Activated gamma-delta T cell (primary cell): ENCODE measurements around the gene CSNK1G3.

Source experiments
- DNase-seq: peaks from one replicate; lab custom pipeline; 2025; lab: John Stamatoyannopoulos, UW

CSNK1G3 gene

DNA sequence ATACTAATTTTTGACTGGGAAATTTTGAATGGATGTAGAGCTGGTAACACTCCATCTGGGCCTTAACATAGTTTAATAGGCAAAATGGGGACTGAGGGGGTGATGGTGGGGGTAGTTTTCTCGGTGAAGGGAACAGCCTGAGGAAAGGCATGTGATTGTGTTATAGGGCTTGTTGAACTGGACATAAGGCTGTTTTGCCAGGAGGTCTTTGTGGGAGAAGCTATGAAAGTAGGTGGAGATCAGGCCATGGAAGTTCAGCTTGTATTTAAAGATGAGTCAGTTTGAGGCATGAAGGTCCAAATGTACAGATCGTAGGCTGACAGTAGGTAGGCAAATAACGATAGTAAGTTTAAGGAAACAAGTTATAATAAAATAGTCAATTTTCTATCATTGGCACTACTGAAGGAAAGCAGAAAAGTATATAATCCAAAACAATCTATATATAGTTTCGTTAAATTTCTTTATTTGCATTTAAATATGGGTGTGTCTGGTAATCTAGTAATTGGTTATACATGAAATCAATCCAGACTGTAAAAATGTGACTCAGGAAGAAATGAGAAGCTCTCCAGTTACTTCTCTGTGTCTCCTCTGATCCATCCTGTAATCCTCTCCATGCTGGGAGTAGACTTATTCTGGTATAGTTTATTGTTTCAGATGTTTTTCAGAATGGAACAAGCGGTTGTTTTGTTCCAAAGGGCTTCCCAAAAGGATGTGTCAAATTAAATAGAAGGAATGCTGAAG, 2.8 kb downstream of the CSNK1G3 start:
- DNase-seq: no peak

DNA sequence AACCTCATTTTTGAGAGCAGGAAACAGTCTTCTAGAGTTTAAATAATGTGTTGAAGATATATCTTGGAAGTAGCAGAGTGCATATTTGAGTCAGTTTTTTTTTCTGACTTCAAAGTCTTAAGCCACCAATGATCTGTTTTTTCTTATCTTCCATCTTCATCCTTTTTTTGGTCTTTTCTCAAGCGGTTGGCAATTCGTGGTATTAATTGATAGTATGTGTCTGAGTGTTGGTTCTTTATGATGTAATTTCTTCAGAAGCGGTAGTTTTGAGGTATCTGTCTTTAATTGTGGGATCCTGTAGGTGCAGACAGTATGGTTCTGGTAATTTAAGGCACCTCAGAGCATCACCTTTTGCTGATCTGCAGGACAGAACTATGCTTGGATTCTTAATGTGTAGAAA, 3.9 kb downstream of the CSNK1G3 start:
- no peak for DNase-seq

DNA sequence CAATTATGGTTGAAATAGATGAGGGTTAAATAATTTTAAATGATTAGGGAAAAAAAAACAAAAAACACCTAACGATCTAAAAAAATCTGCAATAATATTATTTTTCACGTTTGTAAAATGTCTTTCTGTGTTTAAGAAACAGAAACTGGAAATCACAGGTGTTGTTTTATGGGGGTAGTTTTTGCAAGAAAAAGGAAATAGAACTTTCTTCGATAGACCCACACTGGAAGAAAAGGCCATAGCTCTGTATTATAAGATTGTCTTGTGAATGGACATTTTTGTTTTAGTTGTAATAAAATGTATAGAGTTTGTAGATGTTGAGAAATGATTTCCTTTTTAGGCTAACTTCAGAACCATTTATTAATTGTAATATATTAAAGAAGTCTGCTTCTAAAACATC, 5.5 kb downstream of the CSNK1G3 start:
- DNase-seq: no peak

DNA sequence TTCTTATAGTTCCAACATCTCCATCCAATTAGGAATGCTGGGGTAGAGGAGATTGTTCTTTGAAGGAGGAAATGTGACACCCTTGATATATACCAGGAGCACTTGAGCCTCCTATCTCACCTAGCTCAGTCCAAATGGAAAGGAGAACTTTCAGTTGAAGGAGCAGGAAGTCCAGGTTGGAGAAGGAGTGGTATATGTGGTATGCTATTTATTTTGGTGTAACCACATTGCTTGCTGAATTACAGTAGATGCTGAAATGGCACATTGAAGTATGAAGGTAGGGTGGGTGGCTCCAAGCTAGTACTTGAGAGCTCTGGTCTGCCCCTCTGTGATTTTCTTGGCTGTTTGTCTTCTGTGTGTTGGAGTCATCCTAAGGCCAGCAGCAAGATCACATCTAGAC, 6.1 kb downstream of the CSNK1G3 start:
- DNase-seq: no peak

DNA sequence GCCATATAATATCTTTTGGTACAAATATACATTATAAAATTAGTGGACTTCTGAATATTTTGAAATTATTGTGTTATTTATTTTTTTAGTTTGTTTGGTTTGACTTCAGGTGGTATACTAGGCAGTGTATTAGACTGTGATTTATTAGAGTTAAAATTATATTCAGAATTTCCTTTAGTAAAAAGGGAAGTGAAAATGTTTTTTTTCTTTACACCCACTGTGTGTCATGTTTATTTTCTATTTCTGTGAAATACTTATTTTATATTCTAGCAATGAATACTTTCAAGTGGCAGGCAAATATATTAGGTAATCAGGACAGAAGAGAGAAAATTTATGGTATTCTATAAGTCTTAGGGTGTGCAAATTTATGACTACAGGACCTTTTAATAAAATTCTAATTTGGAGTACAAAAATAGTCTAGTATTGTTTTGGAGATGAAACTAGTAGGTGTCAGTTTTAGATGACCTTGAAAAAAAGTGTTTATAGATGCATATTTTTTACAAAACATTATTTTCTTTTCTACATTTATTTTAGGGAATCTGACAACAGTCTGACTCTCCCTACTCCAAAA, 8.8 kb downstream of the CSNK1G3 start:
- no peak for DNase-seq

DNA sequence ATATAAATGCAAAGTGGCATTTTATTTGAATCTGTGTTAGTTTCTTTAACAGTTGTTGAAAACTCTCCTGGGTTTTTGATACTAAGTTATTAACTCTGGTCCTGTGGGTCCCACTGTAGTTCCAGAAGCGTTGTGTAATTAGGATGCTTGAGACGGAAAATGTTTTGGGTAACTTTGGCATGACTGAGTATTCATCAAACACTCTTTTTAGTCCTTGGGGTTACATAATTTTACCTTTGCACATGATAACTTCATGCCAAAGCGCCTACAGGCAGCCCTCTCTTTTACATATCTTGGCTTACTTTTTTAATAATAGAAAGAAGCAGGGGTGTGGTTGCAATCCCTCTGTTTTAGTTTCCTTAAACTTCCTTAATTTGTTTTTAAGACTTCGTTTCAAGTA, 12.2 kb downstream of the CSNK1G3 start:
- DNase-seq: no peak

DNA sequence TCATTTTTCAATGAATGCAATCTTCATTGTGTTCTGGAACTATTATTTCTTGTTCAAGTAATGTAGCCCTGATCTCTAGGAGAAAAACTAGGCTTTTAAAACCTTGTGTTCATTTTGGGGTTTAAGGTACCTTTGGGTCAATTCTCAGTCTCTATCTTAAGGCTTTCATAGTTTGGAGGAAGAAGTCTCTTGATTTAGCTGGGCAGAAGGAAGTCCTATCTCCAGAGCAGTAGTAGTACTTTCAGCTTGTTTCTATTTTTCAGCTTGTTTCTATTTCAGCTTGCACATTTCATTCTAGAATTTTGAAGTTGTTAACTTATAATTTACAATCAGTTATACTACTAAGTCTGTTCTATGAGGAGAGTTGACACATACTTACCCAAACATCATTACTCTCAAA, 15.2 kb downstream of the CSNK1G3 start:
- no peak for DNase-seq

DNA sequence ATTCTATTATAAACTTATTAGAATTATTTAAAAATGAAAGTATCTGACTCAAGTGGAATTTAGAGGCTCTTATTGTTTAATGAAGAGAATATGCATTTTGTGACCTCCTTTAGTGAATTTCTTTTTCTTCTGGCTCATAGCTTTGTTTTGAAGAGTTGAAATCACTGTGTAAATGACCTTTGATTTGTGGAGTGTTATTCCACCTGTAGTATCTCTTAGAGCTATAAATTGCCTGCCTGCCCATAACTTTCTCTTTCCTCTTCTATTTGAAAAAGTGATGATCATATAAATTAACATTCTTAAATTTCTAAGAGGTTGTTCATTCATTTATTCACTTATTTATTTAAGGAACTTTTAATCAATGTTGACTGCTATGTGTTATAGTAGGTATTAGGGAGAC, 16.1 kb downstream of the CSNK1G3 start:
- no peak for DNase-seq

DNA sequence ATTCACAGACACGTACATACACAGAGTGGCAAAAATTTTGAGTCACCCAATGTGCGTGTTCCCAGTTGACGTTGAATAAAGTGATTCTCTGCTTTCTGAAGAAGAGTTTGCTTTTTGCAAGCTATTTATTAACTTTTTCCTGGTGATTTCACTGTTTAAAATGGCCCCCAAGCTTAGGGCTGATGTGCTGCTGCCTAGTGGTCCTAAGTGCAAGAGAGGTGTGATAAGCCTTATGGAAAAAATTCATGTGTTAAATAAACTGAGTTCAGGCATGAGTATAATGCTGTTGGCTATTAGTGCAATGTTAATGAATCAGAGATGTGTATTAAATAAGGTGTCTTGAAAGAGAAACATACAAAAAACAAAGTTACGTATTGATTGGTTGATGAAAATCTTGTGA, 16.9 kb downstream of the CSNK1G3 start:
- DNase-seq: no peak

DNA sequence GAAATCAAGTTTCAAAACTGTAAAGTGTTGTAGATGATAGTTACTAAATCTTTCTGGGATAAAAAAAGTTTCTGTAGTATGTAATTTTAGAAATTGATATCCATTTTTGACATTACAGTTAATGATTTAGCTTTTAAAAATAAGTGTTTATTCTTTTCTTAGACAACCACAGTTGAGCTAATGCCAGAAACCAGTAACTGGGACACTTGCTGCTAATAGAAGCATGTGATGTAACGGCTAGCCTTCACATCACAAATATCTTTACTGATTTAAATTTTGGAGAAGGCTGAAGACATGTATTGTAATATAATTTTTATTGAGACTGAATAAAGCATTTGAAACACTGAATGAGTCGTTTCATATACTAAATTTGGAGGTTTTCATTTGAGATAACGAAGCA, 18.8 kb downstream of the CSNK1G3 start:
- DNase-seq: no peak

DNA sequence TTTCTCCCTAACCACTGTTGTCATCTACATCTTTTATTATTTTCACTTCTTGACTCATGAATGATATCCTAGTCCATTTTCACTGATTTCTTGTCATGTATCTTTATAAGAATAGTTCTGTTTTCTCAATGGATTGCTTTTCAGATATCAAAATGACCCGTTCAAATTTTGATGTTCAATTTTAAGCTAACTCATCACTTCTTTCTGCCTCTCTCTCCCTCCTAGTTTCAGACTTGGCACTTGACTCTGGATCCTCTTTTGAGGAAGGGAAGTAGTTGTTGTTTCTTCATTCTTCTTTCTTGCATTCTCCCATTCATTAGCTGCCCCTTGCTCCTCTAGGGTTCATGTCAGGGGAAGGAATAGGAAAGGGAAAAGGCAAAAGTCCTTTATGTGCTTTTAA, 23.7 kb downstream of the CSNK1G3 start:
- DNase-seq: no peak

DNA sequence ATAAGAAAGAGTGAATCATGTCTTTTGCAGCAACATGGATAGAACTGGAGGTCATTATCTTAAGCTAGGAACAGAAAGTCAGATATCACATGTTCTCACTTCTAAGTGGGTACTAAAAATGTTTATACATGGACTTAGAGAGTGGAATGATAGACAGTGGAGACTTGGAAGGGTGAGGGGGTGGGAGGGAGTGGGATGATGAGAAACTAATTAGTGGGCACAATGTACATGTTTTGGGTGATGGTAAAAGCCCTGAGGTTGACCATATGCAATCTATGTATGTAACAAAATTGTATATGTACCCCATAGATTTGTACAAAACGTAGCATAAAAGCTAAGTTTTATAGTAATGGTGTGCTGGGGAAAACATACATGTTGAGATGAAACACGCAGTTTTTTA, 25.3 kb downstream of the CSNK1G3 start:
- no peak for DNase-seq

DNA sequence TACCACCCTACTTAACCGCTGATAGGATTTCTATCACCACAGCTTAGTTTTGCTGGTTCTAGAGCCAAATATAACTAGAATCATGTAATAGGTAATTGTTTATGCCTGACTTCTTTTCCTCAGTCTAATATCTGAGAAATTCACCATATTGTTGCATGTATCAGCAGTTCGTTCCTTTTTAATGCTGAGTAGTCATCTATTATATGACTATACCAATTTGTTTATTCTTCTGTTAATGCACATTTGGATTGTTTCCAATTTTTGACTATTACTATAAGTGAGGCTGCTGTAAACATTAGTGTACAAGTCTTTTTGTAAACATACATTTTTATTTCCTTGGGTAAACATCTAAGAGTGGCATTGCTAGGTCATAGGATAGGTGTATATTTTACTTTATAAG, 25.9 kb downstream of the CSNK1G3 start:
- DNase-seq: no peak

DNA sequence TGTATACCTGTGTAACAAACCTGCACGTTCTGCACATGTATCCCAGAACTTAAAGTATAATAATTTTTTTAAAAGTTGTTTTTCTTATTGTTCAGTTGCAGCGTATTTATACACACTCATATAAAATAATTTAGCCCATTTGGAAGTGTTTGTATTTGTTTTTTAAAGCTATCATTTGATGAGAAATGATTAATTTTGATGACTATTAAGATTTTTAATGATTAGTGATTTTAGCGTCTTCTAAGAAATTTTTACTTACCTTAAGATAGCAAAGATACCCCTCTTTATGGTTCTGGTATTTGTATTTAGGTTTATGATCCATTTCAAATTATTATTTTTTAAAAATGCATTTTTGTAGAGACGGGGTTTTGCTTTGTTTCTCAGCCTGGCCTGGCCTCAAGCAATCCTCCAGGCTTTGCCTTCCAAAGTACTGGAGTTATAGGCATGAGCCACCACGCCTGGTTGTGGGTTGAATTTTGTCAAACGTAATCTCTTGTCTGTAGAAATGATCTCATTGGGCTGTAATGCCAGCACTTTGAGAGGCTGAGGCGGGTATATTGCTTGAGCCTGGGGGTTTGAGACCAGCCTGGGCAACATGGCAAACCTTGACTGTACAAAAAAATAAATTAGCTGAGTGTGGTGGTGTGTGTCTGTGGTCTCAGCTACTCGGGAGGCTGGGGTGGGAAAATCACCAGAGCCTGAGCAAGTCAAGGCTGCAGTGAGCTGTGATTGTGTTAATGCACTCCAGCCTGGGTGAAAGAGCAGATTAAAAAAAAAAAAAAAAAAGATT, 26.9 kb downstream of the CSNK1G3 start:
- DNase-seq: no peak

DNA sequence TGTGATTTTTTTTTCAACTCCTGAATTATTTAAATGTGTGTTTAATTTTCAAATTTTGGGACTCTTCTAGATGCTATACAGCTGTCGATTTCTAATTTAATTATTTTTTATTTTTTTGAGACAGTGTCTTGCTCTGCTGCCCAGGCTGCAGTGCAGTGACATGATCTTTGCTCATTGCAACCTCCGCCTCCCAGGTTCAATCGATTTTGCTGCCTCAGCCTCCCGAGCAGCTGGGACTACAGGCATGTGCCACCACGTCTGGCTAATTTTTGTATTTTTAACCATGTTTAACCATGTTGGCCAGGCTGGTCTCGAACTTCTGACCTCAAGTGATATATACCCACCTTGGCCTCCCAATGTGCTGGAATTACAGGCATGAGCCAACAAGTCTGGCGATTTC, 28.6 kb downstream of the CSNK1G3 start:
- DNase-seq: no peak

DNA sequence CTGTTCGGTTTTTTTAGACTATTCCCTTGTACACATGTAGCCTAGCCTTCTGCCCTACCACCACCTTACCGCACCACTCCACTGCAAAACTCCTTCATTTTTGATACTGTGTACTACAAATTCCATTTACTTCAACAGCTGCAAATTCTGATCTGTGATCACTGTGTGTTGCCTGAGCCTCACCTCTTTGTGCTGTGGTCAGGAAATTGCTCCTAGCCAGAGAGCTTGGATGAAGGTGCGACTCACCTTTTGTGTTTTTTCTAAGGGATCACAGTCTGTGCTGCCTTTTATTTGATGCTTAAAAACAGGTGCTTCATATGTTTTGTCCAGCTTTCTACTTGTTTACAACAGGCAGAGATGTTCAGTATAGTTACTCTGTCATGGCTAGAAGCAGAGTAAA, 31.5 kb downstream of the CSNK1G3 start:
- no peak for DNase-seq

DNA sequence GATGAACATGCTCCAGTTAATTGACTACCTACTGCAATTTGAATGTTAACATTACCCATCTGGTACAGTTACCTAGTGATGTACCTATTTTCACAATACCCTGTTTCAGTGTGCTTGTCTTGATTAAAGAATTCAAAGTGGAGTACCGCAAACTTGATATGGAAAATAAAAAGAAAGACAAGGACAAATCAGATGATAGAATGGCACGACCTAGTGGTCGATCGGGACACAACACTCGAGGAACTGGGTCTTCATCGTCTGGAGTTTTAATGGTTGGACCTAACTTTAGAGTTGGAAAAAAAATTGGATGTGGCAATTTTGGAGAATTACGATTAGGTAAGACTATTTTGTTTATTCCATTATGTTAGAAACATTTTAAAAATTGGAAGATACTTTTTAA, 33.5 kb downstream of the CSNK1G3 start:
- DNase-seq: no peak

DNA sequence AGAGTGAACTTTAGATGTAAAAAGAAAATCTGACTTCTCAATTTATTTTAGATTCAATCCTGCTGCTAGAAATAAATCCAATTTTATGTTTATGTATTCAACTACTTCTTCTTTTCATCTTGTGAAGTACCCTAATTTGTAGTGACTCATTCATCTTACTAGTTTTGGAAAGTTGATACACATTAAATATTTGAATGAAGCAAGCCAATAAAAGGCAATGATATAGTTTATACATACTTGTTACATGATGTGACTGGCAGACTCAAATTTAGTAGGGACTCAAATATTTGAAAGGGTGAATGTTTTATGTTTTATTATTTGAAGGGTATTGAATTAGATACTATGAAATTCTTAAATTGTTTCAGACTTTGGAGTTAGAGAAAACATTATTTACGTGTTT, 34.7 kb downstream of the CSNK1G3 start:
- no peak for DNase-seq

DNA sequence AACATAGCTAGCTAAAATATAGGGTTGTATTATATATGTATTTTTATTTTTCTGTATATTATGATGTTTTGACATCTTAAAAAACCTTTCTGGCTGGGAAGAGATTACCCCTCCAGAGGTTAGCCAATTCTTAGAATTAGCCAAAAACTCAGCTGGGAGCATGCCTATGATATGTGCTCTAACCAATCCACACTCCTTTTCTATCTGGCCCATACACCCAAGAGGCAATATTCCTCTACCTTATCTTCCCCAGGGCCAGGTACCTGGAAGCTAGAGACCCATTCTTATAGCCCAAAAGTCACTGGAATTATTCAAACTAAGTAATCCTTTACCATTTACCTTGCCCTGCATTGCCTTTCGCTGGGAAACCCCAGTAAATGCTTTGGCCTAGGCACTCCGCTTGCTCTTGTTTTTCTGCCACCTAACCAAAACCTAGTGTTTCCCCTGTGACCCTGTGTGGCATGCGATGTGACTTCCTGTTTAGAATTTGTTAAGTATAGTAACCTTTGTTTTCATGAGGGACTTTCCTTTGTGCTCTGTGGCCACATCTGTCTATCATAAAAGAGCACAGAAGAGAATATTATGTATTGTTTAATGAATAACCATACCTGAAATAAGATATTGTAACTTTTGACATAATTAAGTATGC, 37.4 kb downstream of the CSNK1G3 start:
- no peak for DNase-seq

DNA sequence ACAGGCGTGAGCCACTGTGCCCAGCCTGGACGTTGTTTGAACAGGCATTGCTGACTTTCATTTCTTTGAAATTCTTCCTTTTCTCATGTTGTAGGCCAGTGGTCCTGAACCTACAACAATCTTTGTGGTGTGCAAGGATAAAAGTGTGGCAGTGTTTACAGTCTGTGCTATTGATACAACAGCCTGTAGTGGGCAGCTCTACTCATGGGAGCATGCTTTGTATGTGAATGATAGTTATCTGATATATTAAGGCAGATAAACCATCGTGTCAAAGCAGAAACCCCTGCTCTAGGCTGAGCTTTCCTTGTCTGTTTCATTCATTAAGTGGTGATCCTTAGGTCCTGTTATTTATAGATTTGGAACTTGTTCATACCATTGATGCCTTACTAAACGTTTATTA, 42.6 kb downstream of the CSNK1G3 start:
- no peak for DNase-seq

DNA sequence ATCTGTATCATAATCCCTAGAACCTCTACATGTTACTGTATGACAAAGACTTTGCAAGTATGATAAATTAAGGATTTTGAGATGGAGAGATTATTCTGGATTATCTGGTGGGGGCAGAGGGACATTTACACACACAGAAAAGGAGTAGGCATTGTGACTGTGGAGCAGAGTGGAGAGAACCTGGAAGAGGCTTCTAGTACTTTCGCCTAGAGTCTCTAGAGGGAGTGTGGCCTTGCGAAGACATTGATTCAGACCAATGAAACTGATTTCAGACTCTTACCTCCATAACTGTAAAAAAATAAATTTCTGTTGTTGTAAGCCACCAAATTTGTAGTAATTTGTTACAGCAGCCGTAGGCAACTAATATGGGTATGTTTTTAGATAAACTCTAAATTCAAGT, 45.9 kb downstream of the CSNK1G3 start:
- DNase-seq: no peak

DNA sequence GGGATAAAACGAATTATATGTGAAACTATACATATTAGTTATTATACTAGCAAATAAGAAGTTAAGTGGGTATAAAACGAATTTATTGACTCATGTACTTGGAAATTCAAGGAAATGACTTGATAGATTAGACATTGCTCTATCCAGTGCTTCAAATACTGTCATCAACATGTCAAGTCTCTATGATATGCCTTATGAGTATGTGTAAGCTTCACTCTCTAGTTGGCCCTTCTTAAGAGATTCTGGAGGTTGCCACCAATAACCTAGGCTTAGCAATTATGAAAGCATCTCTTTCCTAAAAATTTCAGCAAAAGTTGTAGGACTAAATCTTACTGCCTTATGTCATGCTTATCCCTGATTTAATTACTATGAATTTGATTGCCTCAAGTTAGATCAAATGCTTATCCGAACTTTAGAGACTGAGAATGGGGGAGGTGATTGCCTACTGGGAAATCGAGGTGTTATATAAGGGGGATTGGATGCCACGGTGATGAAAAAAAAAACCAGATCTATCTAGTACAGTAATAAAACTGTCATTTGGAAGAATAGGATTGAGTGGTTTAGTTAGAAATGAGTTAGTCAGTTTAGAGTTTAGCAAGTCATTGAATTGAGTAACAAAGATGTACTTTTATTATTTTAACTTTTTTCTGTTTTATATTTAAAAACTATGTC, 46.9 kb downstream of the CSNK1G3 start:
- DNase-seq: no peak
